Upper lobe of right lung (tissue), 1 donor: Measurements from ENCODE around the gene DENND5A. TPM values are rescaled to one million over a fixed set of nuclear protein-coding genes. Genes with fewer than 3 reads are reported as not detected.
A peak's percentile ranks its signal among the peaks of the same experiment; 100 is the strongest.

Experiments used
- ATAC-seq: fragments of 200-7000 bp; cut with Tn5 transposase; one replicate; pipeline ENCODE4 v1.9.1; 2020; ENCODE audit warnings: mild to moderate bottlenecking, moderate library complexity
- DNase-seq: peaks from one replicate; pipeline ENCODE4 v3.0.0-alpha.2; 2020
- H3K27ac ChIP-seq: fragments of 200-600 bp; one replicate; pipeline ENCODE4 v1.8.0; 2022
- H3K27me3 ChIP-seq: fragments of 200-600 bp; one replicate; pipeline ENCODE4 v1.8.0; 2022; ENCODE audit warnings: mild to moderate bottlenecking
- H3K36me3 ChIP-seq: fragments of 200-600 bp; one replicate; pipeline ENCODE4 v1.8.0; 2022
- H3K4me1 ChIP-seq: fragments of 200-600 bp; one replicate; pipeline ENCODE4 v1.8.0; 2022
- H3K4me3 ChIP-seq: fragments of 200-600 bp; one replicate; pipeline ENCODE4 v1.8.0; 2022; ENCODE audit warnings: mild to moderate bottlenecking
- H3K9me3 ChIP-seq: fragments of 200-600 bp; one replicate; pipeline ENCODE4 v1.8.0; 2022
- CTCF ChIP-seq: fragments of 200-600 bp; IDR thresholded peaks from one replicate; pipeline ENCODE4 v1.8.0; 2022; ENCODE audit warnings: antibody characterized with exemption
- intact Hi-C: fragments of 100-400 bp; cut with DNase I; formaldehyde crosslinking; loops from one replicate; pipeline ENCODE4 v1.11.0; 2022
- total RNA-seq: library from RNA; stranded (reverse); fragmentation: NEBNext Ultra II Directional; extraction: Animal tissue kit (Norgen Biotek cat#: 25700); gene quantifications from one replicate; pipeline ENCODE4 v1.2.1, GENCODE V29; 2021
- donor health status: DM: no; HTN: yes; CAD: no; lungs with severe emphysema.

DENND5A gene
- total RNA-seq, 1 donor from 2014 or later: 90.8 TPM

GRCh38 chr11:9143721-9144120, 121.4 kb downstream of the DENND5A start:
- ATAC-seq: no peak
- intact Hi-C loops: no loop called here
- H3K4me1 ChIP-seq: peaks cover 10% of the 10 kb centered on the region
- DNase-seq: no peak
- no peak for TF ChIP-seq CTCF
- no peak overlapping the region for H3K27ac ChIP-seq
- H3K27me3 ChIP-seq: no peaks in the 10 kb centered on the region
- H3K36me3 ChIP-seq: peaks cover 98% of the 10 kb centered on the region
- H3K4me3 ChIP-seq: no peak overlapping the region
- H3K9me3 ChIP-seq: no peaks in the 10 kb centered on the region

GRCh38 chr11:9142732-9143131, 122.4 kb downstream of the DENND5A start:
- DNase-seq: no peak
- Histone ChIP-seq H3K9me3 (no peaks in the 10 kb centered on the region), H3K27ac (no peak overlapping the region), H3K4me1 (peaks cover 20% of the 10 kb centered on the region), H3K4me3 (no peak overlapping the region), H3K36me3 (peaks cover 96% of the 10 kb centered on the region), H3K27me3 (no peaks in the 10 kb centered on the region)
- TF ChIP-seq CTCF: no peak
- ATAC-seq: no peak
- intact Hi-C loops: no loop called here

- DNase-seq: no peak
- no peak for TF ChIP-seq CTCF
- ATAC-seq: no peak
- Histone ChIP-seq H3K9me3 (no peaks in the 10 kb centered on the region), H3K27me3 (no peaks in the 10 kb centered on the region), H3K36me3 (peaks cover 80% of the 10 kb centered on the region), H3K4me1 (peaks cover 32% of the 10 kb centered on the region), H3K4me3 (no peak overlapping the region), H3K27ac (no peak overlapping the region)
- intact Hi-C loops: no loop called here
These were observed 124.0 kb downstream of the DENND5A start for GRCh38 chr11:9141186-9141585.

- Histone ChIP-seq H3K27ac (peak overlapping the region; percentile 48), H3K27me3 (no peaks in the 10 kb centered on the region), H3K36me3 (peaks cover 67% of the 10 kb centered on the region), H3K9me3 (no peaks in the 10 kb centered on the region), H3K4me3 (no peak overlapping the region), H3K4me1 (peaks cover 32% of the 10 kb centered on the region)
- TF ChIP-seq CTCF: no peak
- no peak for DNase-seq
- no peak for ATAC-seq
- intact Hi-C loops: no loop called here
These were observed 125.4 kb downstream of the DENND5A start for GRCh38 chr11:9139628-9140357.

- Histone ChIP-seq H3K27ac (peak overlapping the region; percentile 48), H3K27me3 (no peaks in the 10 kb centered on the region), H3K9me3 (no peaks in the 10 kb centered on the region), H3K4me1 (peaks cover 32% of the 10 kb centered on the region), H3K36me3 (peaks cover 58% of the 10 kb centered on the region), H3K4me3 (no peak overlapping the region)
- ATAC-seq: no peak
- no peak for DNase-seq
- intact Hi-C loops: no loop called here
- TF ChIP-seq CTCF: no peak
These were observed 126.3 kb downstream of the DENND5A start for GRCh38 chr11:9138612-9139579.
